Measurements from ENCODE around the gene KAZALD1.

The KAZALD1 gene, protein sequence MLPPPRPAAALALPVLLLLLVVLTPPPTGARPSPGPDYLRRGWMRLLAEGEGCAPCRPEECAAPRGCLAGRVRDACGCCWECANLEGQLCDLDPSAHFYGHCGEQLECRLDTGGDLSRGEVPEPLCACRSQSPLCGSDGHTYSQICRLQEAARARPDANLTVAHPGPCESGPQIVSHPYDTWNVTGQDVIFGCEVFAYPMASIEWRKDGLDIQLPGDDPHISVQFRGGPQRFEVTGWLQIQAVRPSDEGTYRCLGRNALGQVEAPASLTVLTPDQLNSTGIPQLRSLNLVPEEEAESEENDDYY

GRCh38 chr10:101061624-101062231 lies at the start of gene KAZALD1:
TSS of gene KAZALD1 (plus strand) at chr10:101061989. CDS start at chr10:101062593, 604 bp downstream.
- peak within 1 kb of the TSS; percentile 85 for H3K4me3 ChIP-seq (ENCODE audit: low read depth, low read length)
- DNase-seq (ENCODE audit: low read depth), result peak; percentile 43

DNA sequence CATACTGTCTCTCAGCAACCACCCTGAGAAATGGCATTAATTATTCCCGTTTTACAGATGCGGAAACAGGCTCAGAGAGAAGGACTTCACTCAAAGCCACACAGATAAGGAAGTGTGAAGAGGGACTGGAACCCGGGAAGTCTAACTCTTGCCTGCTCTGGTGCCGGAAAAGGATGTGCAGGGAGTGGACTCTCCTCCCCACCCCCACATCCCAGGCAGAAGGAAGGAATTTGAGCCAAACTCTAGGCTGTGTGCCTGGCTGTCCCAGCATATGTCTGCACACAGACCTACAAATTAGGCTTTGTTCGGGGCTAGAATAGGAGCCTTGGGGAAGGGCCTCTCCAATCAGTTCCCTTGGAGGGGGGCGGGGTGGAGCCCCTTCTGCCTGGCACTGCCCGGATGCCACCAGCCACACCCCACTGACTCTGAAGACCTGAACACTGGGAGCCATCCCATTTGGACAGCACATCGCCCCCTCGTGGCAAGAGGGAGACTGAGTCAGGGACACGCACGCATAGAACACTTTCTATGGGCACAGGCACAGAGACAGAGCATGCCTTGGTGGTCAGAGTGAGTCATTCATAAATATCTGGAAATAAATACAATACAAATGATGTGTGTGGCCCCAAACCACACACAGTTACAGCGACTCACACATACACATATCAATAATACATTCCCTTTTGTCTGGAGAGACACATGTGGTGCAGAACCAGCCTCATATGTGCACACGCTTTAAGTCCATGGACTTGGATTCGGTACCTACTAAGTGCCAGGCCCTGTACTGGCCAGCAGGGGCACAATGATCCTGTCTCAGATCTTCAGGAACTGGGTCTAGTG lies 49.0 kb upstream of the KAZALD1 start:
- no peak for DNase-seq (ENCODE audit: low read depth)
- no peak overlapping the region for H3K4me3 ChIP-seq (ENCODE audit: low read depth, low read length)

GRCh38 chr10:101013365-101013825 lies 48.4 kb upstream of the KAZALD1 start:
- no peak for DNase-seq (ENCODE audit: low read depth)
- no peak overlapping the region for H3K4me3 ChIP-seq (ENCODE audit: low read depth, low read length)

DNA sequence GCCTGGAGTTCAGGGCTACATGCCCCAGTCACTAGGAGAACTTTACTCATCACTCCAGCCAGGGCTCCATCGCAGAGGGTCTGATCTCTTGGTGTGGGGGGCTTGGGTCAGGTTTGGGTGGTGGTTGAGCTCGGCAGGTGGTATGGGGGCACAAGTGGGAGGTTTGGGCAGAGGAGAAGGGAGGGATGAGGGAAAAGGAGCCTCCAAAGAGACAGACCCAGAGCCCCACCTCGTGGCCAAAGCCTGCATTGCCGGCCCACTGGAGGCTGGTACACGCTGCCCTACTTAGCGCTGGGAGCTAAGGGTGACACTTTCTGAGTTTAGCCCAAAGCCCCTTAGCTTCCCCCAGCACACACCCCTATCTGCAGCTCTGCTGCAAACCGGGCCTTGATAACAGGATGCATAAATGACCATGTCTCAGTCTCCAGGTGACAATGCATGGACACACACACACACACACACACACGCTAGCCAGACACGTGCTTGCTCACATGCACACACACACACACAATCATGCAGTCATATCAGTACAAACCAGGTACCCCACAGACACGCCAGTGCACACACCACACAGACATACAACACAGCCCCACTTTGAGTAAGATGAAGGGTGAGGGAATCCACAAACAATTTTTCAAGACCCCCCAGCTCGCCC lies 47.4 kb upstream of the KAZALD1 start:
- no peak for DNase-seq (ENCODE audit: low read depth)
- H3K4me3 ChIP-seq (ENCODE audit: low read depth, low read length), result no peak overlapping the region

- peak; percentile 93 for DNase-seq (ENCODE audit: low read depth)
- H3K4me3 ChIP-seq (ENCODE audit: low read depth, low read length), result no peak overlapping the region
Observed at GRCh38 chr10:101014966-101015581, 46.7 kb upstream of the KAZALD1 start.

GRCh38 chr10:101015582-101015973 lies 46.2 kb upstream of the KAZALD1 start:
- H3K4me3 ChIP-seq (ENCODE audit: low read depth, low read length), result no peak overlapping the region
- no peak for DNase-seq (ENCODE audit: low read depth)

- DNase-seq (ENCODE audit: low read depth), result no peak
- H3K4me3 ChIP-seq (ENCODE audit: low read depth, low read length), result no peak overlapping the region
Observed at GRCh38 chr10:101016814-101017213, 45.0 kb upstream of the KAZALD1 start.

DNA sequence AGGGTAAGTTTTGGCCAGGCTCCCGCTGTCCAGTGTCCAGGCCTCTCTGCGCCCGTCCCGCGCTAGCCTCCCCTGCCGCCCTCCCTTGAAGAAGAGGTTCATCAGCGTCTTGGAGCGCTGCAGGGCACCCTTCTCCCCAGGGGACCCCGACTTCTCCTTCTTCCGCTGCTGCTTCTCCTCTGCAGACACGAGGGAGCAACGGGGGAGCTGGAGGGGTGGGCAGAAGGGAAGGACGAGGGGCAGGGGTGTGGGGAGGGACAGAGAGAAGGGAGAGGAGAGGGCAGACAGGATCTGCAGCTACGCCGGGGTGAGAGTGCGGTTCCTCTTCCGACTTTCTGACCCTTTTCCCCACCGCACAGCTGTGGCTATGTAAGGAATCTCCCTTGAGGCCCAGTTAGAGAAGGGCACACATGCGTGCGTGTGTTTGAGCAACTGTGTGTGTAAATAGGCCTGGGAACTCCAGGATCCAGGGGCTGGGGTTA lies 43.6 kb upstream of the KAZALD1 start:
- DNase-seq (ENCODE audit: low read depth), result no peak
- no peak overlapping the region for H3K4me3 ChIP-seq (ENCODE audit: low read depth, low read length)

DNA sequence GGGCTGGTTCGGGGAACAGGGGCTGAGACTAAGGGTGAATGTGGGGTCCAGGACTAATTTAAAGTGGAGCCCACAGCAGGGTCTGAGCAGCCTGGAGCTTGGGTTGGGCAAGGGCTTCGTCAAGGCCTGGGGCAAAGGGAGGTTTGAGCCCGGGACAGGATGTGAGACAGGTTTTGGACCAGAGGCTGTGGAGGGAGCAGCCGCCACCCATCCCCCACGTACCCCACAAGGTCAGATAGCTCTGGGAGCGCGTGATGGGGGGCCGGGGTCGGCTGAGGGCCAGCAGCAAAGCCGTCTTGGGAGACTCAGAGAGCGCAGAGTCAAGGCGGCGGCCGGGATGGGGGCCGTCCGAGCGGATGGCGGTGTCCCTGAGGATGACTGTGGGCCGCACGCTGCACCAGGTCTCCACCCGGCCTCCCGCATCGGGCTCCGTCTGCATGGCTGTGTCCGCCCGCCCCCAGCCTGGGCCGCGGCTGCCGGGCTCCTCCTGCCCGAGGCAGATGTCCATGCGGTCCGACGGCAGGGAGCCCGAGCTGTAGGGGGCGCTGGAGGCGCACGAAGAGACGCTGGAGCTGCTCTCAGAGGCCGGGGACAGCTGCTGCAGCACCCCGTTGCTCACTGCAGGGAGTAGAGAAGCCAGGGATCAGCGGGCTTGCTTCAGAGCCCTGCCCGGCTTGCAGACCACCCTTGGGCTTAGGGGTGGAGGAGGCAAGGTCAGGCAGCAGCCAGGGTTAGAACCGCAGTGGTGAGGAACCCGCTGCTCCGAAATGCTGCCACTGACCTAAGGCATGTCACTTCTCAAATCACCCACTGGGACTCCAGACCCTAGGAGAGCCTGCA lies 43.0 kb upstream of the KAZALD1 start:
- no peak overlapping the region for H3K4me3 ChIP-seq (ENCODE audit: low read depth, low read length)
- DNase-seq (ENCODE audit: low read depth), result no peak

DNA sequence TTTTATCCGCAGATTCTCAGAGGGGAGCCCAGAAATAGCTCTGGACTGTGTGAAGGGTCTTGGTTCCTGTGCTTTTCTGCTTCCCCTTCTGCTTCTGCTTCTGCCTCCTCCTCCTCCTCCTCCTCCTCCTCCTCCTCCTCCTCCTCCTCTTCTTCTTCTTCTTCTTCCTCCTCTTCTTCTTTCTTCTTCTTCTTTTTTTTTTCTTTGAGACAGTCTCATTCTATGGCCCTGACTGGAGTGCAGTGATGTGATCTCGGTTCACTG lies 42.4 kb upstream of the KAZALD1 start:
- DNase-seq (ENCODE audit: low read depth), result no peak
- H3K4me3 ChIP-seq (ENCODE audit: low read depth, low read length), result no peak overlapping the region

DNA sequence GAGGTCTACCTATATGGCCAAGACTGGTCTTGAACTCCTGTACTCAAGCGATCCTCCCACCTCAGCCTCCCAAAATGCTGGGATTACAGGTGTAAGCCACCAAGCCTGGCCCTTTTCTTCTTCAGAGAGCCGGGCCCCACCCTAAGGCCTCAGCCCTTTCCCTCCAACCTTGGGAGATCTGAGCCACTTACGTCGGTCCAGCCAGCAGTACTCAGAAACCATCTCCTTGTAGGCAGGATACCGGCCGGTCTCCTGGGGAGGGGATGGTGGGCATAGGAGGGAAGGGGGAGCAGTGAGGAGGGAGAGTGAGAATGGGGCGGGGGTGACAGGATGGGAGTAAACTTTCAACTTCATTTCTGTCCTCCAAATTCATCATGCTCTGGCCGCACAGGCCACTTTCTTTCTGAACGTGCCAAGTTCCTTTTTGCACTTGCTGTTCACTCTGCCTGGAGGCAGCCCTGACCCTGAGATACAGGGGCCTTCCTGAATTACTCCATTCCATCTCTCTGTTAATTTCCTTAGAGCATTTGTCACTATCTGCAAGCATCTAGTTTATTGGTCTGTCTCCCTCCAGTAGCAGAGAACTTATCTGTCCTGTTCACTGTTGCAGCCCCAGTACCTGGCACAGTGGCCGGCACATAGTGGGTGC lies 41.2 kb upstream of the KAZALD1 start:
- no peak for DNase-seq (ENCODE audit: low read depth)
- no peak overlapping the region for H3K4me3 ChIP-seq (ENCODE audit: low read depth, low read length)

DNA sequence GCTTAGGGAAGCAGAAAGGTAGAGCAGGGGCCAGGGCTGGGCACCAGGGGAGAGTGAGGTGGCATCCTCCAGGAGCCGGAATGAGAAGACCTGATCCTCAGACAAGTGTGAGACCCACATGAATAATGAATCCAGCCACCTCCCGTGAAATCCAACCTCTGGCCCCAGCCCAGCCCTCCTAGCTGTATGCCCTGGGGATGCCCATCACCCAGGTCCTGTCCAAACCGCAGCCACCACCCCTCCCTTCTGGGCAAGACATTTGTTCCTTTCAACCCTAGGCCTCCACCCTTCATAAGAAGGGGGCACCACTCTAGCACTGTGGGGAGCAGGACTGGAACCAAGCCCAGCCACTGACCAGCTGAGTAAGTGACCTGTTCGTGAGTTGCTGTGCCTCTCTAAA lies 40.5 kb upstream of the KAZALD1 start:
- no peak overlapping the region for H3K4me3 ChIP-seq (ENCODE audit: low read depth, low read length)
- DNase-seq (ENCODE audit: low read depth), result no peak

DNA sequence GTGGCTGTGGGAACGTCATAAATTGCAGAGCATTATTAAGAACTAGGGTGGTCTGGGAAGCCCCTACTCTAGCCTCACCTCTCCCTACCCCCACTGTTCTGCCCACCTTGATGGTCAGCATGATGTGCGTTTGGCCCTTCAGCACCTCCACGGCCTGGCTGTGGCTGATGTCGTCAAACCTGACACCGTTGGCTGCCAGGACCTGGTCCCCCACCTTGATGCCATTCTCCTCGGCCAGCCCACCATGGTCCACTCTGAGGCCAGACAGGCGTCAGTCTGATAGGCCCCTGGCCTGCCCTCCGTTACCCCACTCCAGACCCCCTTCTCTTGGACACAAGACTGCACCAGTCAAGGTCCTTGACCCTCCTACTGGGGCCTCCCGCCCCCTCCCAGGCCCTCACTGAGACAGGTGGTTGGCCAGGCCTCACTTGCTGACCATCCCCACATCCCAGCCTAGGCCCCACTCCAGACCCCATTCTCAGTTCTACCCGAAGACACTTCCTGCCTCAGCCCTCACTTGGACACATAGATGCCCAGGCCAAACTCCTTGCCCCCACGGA lies 40.0 kb upstream of the KAZALD1 start:
- no peak overlapping the region for H3K4me3 ChIP-seq (ENCODE audit: low read depth, low read length)

GRCh38 chr10:101022967-101023705 lies 38.7 kb upstream of the KAZALD1 start:
- no peak for DNase-seq (ENCODE audit: low read depth)
- no peak overlapping the region for H3K4me3 ChIP-seq (ENCODE audit: low read depth, low read length)

More for the DNA sequence above, 40.0 kb upstream of the KAZALD1 start:
- no peak for DNase-seq (ENCODE audit: low read depth)

GRCh38 chr10:101027106-101027720 lies 34.6 kb upstream of the KAZALD1 start:
- no peak overlapping the region for H3K4me3 ChIP-seq (ENCODE audit: low read depth, low read length)
- DNase-seq (ENCODE audit: low read depth), result no peak

GRCh38 chr10:101028446-101029337 lies 33.1 kb upstream of the KAZALD1 start:
- DNase-seq (ENCODE audit: low read depth), result no peak
- no peak overlapping the region for H3K4me3 ChIP-seq (ENCODE audit: low read depth, low read length)

Measured in skeletal muscle cell (primary cell).